ENCODE measurements around the gene SPPL2B.

SPPL2B gene

DNA sequence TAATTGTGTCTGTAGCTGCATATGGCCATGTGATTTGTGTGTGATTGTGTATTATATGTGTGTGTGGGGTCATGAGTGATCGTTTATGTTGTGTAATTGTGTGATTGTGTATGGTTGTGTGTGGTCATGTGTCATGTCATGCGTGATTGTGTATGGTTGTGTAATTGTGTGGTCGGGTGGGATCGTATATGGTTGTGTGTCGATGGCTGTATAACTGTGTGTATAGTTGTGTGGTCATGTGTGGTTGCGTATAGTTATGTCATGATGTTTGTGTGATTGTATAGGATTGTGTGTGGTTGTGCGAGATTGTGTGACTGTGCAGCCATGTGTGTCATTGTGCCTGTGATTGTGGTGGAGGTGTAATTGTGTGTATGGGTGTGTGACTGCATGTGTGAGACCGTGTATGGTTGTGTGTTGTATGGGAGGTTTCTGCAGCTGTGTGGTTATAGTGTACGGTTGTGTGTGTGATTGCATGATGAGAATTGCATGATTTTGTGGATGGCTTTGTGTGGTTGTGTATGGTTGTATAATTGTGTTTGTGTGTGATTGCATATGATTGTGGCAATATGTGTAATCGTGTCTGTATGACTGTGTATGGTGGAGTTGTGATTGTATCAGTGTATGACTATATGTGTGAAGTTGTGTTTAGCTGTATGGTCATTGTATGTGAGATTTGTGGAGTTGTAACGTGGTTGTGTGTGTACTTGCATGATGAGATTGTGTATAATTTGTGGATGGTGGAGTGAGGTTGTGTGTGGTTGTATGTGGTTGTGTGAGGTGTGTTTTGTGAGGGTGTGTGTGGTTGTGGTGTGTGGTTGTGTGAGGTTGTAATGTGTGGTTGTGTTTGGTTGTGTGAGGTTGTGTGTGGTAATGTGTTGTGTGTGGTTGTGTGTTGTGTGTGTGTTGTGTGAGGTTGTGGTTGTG is 33.8 kb downstream of the SPPL2B start:
- Mint-ChIP-seq H3K4me3 (no peak overlapping the region), H3K27ac (no peak overlapping the region), H3K36me3 (ENCODE audit: insufficient read depth) (no peaks in the 10 kb centered on the region), H3K4me1 (ENCODE audit: low read depth in 2 of 2) (no peaks in the 10 kb centered on the region), H3K9me3 (no peaks in the 10 kb centered on the region), H3K27me3 (peaks cover 7 to 14% of the 10 kb centered on the region in 2 donors)
- no peak for DNase-seq
- no peak for ATAC-seq (replicated peaks)

DNA sequence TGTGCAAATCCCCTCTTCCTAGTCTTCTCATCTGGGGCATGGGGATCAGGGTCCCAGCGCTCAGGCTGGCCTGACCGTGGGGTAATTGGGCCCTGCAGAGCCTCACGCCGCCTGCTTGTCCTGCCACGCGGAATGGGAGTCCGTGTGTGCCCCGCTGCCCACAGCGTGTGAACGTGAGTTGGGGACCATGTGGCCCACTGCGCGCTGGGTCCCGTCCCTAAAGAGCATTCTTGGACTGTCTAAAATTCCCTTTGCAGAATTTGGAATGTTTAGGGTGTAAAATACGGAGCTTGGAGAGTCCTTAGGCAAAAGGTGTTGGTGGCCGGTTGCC is 34.5 kb downstream of the SPPL2B start:
- no peaks in the 10 kb centered on the region for H3K36me3 Mint-ChIP-seq (ENCODE audit: insufficient read depth)
- no peak overlapping the region for H3K27ac Mint-ChIP-seq
- ATAC-seq (replicated peaks) (no peak), DNase-seq (no peak)
- H3K4me1 Mint-ChIP-seq (ENCODE audit: low read depth in 2 of 2), result no peaks in the 10 kb centered on the region
- peaks cover 9 to 14% of the 10 kb centered on the region in 2 donors for H3K27me3 Mint-ChIP-seq
- no peaks in the 10 kb centered on the region for H3K9me3 Mint-ChIP-seq
- H3K4me3 Mint-ChIP-seq, result no peak overlapping the region

DNA sequence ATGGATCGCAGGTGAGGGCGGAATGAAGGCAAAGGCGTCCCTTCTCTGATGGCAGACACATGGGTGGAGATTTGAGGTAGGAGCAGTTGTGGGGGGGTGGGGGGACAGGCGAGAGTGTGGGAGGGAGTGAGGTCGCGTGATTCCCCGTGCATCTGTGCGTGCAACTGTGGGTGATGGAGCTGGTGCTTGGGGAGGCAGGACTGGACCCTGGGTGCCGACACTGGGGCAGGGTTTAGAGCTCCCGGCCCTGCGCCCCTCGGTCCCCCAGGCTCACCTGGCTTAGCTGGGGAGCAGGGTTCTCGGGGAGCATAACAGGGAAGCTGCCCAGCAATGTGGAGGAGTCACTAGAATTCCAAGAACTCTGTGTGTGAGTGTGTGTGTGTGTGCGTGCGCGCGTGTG is 34.9 kb downstream of the SPPL2B start:
- peaks cover 14 to 19% of the 10 kb centered on the region in 2 donors for H3K27me3 Mint-ChIP-seq
- peaks cover 0 to 4% of the 10 kb centered on the region in 2 donors for H3K4me1 Mint-ChIP-seq (ENCODE audit: low read depth in 2 of 2)
- no peaks in the 10 kb centered on the region for H3K9me3 Mint-ChIP-seq
- H3K27ac Mint-ChIP-seq, result no peak overlapping the region
- no peak overlapping the region for H3K4me3 Mint-ChIP-seq
- ATAC-seq (replicated peaks), result no peak
- H3K36me3 Mint-ChIP-seq (ENCODE audit: insufficient read depth), result no peaks in the 10 kb centered on the region
- DNase-seq, result no peak

DNA sequence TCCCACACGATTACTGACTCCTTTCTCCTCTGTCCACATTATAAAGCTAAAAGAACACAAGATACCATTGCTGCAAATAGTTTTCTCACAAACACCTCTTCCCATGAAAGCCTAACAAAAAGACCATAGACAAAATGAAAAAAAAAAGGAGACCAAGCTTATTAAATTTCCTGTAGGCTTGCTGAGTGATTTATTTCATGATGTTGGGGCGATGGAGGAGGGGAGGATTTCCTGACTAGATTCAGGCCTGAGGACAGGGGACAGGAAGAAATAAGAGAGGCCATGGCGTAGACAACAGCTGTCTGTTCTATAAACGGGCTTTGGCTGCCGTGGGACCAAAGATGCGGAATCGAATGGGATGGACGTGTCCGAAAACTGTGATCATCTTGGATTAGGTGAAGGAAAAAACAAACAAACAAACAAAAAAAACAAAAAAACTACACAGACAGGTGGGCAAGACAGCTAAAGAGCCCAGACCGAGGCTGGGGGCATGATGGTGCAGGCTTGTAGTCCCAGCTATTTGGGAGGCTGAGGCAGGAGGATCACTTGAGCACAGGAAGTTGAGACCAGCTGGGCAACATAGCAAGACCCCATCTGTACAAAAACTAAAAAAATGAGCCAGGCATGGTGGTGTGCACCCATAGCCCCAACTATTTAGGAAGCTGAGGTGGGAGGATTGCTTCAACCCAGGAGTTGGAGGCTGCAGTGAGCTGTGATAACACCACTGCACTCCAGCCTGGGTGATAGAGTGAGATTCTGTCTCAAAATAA is 36.9 kb downstream of the SPPL2B start:
- DNase-seq (no peak), ATAC-seq (replicated peaks) (no peak)
- Mint-ChIP-seq H3K4me3 (no peak overlapping the region), H3K4me1 (ENCODE audit: low read depth in 2 of 2) (peaks cover 0 to 5% of the 10 kb centered on the region in 2 donors), H3K27ac (no peak overlapping the region), H3K9me3 (no peaks in the 10 kb centered on the region), H3K27me3 (peaks cover 12 to 18% of the 10 kb centered on the region in 2 donors), H3K36me3 (ENCODE audit: insufficient read depth) (no peaks in the 10 kb centered on the region)

DNA sequence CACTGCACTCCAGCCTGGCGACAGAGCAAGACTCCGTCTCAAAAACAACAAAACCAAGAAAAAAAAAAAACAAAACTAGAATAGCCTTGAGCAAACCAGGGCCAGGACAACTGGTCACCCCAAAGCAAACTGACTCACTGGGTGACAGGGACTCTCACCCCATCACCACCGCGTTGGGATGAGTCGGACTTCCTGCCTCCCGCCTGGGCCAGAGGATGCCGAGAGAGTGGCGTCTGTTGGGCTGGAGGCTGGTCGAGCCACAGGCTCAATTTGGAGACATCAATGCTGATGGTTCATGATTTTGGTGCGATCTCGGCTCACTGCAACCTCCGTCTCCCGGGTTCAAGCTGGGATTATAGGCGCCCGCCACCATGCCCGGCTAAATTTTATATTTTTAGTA is 43.2 kb downstream of the SPPL2B start:
- H3K27me3 Mint-ChIP-seq, result peaks cover 5 to 7% of the 10 kb centered on the region in 2 donors
- H3K4me1 Mint-ChIP-seq (ENCODE audit: low read depth in 2 of 2), result peaks cover 0 to 5% of the 10 kb centered on the region in 2 donors
- H3K36me3 Mint-ChIP-seq (ENCODE audit: insufficient read depth), result peaks cover 7% of the 10 kb centered on the region
- H3K4me3 Mint-ChIP-seq, result no peak overlapping the region
- no peak overlapping the region for H3K27ac Mint-ChIP-seq
- DNase-seq (no peak), ATAC-seq (replicated peaks) (no peak)
- no peaks in the 10 kb centered on the region for H3K9me3 Mint-ChIP-seq

DNA sequence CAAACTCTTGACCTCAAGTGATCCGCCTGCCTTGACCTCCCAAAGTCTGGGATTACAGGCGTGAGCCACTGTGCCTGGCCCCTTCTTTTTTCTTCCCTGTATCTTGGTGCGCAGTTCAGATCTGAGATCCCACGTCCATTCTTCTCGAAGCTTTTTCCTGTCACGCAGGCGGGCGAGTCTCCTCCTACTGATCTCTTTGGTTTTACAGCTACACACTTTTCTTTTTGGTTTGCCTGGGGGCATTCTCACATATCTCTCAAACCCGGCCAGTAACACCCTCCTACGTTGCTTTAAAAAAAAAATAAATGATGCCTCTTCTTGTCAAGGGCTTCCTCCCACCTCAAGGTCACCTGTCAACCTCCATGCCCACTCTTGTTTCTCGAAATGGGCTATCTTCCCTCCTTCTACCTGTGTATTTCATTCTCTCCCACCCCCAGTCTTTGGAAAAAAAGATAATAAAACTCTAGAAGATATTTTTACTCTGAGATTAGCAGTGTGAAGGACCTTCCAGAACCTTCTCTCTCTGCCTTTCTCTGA is 43.7 kb downstream of the SPPL2B start:
- H3K4me1 Mint-ChIP-seq (ENCODE audit: low read depth in 2 of 2), result peaks cover 0 to 5% of the 10 kb centered on the region in 2 donors
- DNase-seq, result no peak
- no peaks in the 10 kb centered on the region for H3K9me3 Mint-ChIP-seq
- H3K27me3 Mint-ChIP-seq, result peaks cover 5 to 7% of the 10 kb centered on the region in 2 donors
- H3K36me3 Mint-ChIP-seq (ENCODE audit: insufficient read depth), result peaks cover 7% of the 10 kb centered on the region
- no peak overlapping the region for H3K27ac Mint-ChIP-seq
- H3K4me3 Mint-ChIP-seq, result no peak overlapping the region
- ATAC-seq (replicated peaks), result no peak

DNA sequence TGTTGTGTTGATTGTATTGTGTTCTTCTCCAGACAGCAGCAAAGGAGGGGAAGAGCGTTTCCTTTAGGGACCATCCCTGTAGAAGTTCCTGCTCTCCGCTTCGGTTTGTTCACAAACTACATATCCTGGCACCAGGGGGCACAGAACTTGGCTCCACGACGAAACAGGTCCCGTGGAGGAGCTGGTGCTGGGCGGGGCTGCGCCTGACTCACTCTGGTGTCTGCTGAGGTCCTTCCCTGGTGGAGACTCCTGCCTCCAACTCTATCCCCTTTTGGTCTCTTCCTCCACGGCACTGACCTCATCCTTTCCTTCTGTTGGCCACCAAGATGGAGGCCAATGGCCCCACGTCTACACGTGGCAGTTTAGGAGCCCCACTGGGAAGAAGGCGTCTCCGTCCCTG is 46.3 kb downstream of the SPPL2B start:
- peaks cover 0 to 2% of the 10 kb centered on the region in 2 donors for H3K9me3 Mint-ChIP-seq
- peaks cover 0 to 5% of the 10 kb centered on the region in 2 donors for H3K27me3 Mint-ChIP-seq
- no peak overlapping the region for H3K27ac Mint-ChIP-seq
- peaks cover 0 to 3% of the 10 kb centered on the region in 2 donors for H3K4me1 Mint-ChIP-seq (ENCODE audit: low read depth in 2 of 2)
- ATAC-seq (replicated peaks) (no peak), DNase-seq (no peak)
- peaks cover 7% of the 10 kb centered on the region for H3K36me3 Mint-ChIP-seq (ENCODE audit: insufficient read depth)
- no peak overlapping the region for H3K4me3 Mint-ChIP-seq

DNA sequence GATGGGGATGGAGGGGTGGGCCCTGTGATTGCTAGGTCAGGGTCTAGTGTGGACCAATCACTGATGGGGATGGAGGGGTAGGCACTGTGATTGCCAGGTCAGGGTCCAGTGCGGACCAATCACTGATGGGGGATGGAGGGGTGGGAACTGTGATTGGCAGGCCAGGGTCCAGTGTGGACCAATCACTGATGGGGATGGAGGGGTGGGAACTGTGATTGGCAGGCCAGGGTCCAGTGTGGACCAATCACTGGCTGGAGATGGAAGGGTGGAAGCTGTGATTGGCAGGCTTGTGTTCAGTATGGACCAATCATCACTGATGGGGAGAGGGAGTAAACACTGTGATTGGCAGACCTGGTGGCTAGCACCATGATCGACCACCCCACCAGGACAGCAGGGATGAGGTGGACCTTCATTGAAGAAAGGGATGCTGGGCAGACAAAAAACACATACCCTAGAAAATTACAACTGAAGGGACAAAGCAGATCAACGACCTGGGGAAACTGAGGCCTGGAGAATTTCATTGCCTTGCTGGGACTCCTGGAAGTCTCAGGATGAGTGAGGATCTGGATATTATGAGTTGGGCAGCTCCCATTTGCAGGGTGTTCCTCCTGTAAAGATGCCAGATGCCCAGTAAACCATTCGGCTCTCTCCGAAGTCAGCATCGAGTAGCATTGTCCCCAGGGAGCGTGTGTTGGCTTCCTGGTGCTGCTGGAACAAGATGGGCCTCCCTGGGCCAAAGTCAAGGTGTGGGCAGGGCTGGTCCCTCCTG is 47.1 kb downstream of the SPPL2B start:
- DNase-seq, result no peak
- peaks cover 7% of the 10 kb centered on the region for H3K36me3 Mint-ChIP-seq (ENCODE audit: insufficient read depth)
- H3K4me3 Mint-ChIP-seq, result no peak overlapping the region
- peaks cover 0 to 6% of the 10 kb centered on the region in 2 donors for H3K27me3 Mint-ChIP-seq
- no peak overlapping the region for H3K27ac Mint-ChIP-seq
- H3K4me1 Mint-ChIP-seq (ENCODE audit: low read depth in 2 of 2), result peaks cover 0 to 3% of the 10 kb centered on the region in 2 donors
- peaks cover 0 to 2% of the 10 kb centered on the region in 2 donors for H3K9me3 Mint-ChIP-seq
- ATAC-seq (replicated peaks), result no peak

DNA sequence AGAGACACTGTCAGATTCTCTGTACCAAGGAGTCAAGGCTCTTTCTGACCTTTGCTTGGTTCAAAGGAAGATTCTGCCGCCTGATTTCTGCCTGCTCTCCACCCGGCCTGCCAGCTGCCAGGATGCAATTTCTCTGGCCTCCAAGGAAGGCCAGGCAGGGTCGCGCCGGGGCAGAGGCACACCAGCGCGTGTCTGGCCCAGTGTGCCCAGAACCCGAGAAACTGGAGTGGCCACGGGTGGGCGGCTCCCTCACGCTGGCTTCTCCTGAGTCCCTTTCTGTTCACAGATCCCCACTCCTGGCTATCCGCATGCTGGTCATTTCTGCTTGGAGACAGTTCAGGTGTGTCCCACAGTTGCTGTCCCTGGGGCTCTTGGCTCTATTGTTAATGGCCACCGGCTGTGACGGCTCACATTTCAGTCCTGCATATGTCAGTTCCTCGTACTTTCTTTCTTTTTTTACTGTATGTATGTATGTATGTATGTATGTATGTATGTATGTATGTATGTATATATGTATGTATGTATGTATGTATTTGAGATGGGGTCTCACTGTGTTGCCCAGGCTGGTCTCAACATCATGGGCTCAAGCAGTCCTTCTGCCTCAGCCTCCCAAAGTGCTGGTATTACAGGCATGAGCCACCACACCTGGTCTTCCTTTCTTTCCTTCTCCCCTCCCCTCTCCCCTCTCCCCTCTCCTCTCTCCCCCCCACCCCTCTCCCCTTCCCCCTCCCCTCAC is 48.5 kb downstream of the SPPL2B start:
- ATAC-seq (replicated peaks) (no peak), DNase-seq (no peak)
- H3K27ac Mint-ChIP-seq, result peak overlapping the region; percentile 52 to 91
- H3K36me3 Mint-ChIP-seq (ENCODE audit: insufficient read depth), result peaks cover 7% of the 10 kb centered on the region
- peaks cover 0 to 4% of the 10 kb centered on the region in 2 donors for H3K9me3 Mint-ChIP-seq
- peaks cover 0 to 3% of the 10 kb centered on the region in 2 donors for H3K4me1 Mint-ChIP-seq (ENCODE audit: low read depth in 2 of 2)
- no peak overlapping the region for H3K4me3 Mint-ChIP-seq
- H3K27me3 Mint-ChIP-seq, result peaks cover 10 to 11% of the 10 kb centered on the region in 2 donors

DNA sequence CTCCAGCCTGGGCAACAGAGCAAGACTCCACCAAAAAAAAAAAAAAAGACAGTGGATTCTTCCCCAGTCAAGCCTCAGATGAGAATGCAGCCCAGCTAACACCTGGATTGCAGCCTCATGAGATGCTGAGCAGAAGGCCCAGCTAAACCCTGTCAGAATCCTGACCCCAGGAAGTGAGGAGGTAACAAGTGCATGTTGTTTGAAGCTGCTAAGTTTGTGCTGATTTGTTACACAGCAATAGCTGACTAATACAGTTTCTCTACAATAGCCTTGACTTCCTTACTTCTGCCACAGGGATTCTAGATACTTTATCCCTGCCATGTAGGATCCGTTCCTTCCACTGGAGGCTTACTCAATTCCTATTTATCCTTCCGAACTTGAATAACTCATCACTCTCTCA is 52.1 kb downstream of the SPPL2B start:
- Mint-ChIP-seq H3K4me3 (no peak overlapping the region), H3K27me3 (peaks cover 11 to 21% of the 10 kb centered on the region in 2 donors), H3K27ac (no peak overlapping the region), H3K36me3 (ENCODE audit: insufficient read depth) (peaks cover 6% of the 10 kb centered on the region), H3K4me1 (ENCODE audit: low read depth in 2 of 2) (peaks cover 0 to 3% of the 10 kb centered on the region in 2 donors), H3K9me3 (peaks cover 0 to 4% of the 10 kb centered on the region in 2 donors)
- DNase-seq, result no peak
- no peak for ATAC-seq (replicated peaks)

DNA sequence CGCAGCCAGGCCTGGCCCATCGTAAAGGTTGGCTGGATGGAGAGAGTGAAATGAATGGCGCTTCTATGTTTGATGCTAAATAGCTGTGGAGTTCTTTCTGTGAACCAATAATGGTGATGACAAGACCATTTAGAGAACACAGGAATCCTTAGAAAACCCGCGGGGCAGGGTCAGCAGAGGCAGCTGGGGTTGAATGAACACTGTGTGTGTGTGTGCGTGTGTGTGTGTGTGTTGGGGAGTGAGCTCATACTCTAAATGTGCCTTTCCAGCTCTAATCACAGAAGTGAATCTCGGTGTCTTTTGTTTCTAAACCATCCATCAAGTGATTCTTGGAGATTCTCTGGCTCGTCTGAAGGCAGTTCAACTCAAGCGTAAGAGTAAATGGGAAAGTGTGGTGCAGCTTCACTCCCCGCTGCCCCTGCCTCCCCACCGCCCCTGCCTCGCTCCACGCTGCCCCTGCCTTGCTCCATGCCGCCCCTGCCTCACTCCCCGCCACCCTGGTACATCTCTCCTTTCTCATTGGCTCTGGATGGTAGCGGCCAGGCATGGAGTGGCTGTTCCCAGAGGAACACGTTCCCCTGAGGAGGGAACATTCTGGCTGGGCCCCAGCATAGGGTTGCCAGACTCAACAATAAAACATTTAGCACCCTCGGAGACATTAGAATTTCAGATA is 52.8 kb downstream of the SPPL2B start:
- no peak overlapping the region for H3K4me3 Mint-ChIP-seq
- H3K36me3 Mint-ChIP-seq (ENCODE audit: insufficient read depth), result peaks cover 2% of the 10 kb centered on the region
- peaks cover 11 to 21% of the 10 kb centered on the region in 2 donors for H3K27me3 Mint-ChIP-seq
- DNase-seq (no peak), ATAC-seq (replicated peaks) (no peak)
- no peak overlapping the region for H3K27ac Mint-ChIP-seq
- H3K9me3 Mint-ChIP-seq, result peaks cover 0 to 4% of the 10 kb centered on the region in 2 donors
- peaks cover 0 to 3% of the 10 kb centered on the region in 2 donors for H3K4me1 Mint-ChIP-seq (ENCODE audit: low read depth in 2 of 2)

DNA sequence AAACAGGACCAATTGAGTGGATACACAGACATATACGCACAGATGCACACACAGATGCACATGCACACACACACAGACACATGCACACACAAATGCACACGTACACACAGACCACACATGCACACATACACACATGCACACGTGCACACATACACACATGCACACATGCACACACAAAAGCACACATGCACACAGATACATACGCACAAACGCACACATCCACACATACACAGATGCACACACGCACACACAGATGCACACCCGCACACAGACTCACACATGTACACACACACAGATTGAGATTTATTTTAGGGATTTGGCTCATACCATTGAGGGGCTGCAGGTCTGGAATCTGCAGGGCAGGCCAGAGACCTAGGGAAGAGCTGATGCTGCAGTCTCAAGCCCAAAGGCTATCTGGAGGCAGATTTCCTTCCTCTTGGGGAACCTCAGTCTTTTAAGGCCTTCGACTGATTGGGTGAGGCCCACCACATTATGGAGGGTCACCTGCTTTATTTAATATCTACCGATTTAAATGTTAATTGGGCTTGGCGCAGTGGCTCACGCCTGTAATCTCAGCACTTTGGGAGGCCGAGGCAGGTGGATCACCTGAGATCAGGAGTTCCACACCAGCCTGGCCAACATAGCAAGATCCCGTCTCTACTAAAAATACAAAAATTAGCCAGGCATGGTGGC is 54.2 kb downstream of the SPPL2B start:
- Mint-ChIP-seq H3K36me3 (ENCODE audit: insufficient read depth) (peaks cover 2% of the 10 kb centered on the region), H3K4me1 (ENCODE audit: low read depth in 2 of 2) (peaks cover 0 to 2% of the 10 kb centered on the region in 2 donors), H3K9me3 (peaks cover 0 to 4% of the 10 kb centered on the region in 2 donors), H3K4me3 (no peak overlapping the region), H3K27me3 (peaks cover 11 to 23% of the 10 kb centered on the region in 2 donors), H3K27ac (no peak overlapping the region)
- ATAC-seq (replicated peaks) (no peak), DNase-seq (no peak)

Measured in effector memory CD8-positive, alpha-beta T cell (primary cell).